HEK293 (cell line): ENCODE measurements around the gene ATP5F1D.

Source experiments
- CTCF ChIA-PET: fragments of 350-600 bp; formaldehyde crosslinking; extraction: SDS; loops from one replicate; lab custom pipeline; 2021; ENCODE audit warnings: antibody characterized with exemption; lab: Yijun Ruan, JAX
- POLR2A ChIA-PET: fragments of 300-600 bp; formaldehyde crosslinking; extraction: SDS; loops from one replicate; lab custom pipeline; 2020; ENCODE audit warnings: antibody characterized with exemption, inconsistent platforms; lab: Yijun Ruan, JAX
- H3K27ac ChIP-seq: fragments of 200-500 bp; sonication (Bioruptor generic); 2 replicates; pipeline ENCODE4 v1.5.1; 2014; ENCODE audit warnings: low read depth, low read length, control low read depth, inconsistent platforms; ENCODE audit errors: extremely low read depth
- H3K36me3 ChIP-seq, 2 experiments: fragments of 200-500 bp in 1 of 2; sonication (Bioruptor generic) in 1 of 2; 1 replicate in 1 of 2; 2 replicates in 1 of 2; pipeline ENCODE4 v1.5.1; 2014 to 2017; ENCODE audit warnings: inconsistent platforms in 2 of 2, low read length in 2 of 2; ENCODE audit not compliant: control insufficient read depth in 2 of 2, insufficient read depth in 1 of 2
- H3K4me1 ChIP-seq: fragments of 200-500 bp; sonication (Bioruptor generic); 2 replicates; pipeline ENCODE4 v1.5.1; 2014; ENCODE audit warnings: mild to moderate bottlenecking, low read length, inconsistent platforms; ENCODE audit not compliant: control insufficient read depth, insufficient read depth
- H3K4me3 ChIP-seq: 2 replicates; pipeline ENCODE4 v1.5.1; 2011; ENCODE audit warnings: low read depth, mild to moderate bottlenecking, control low read depth, low read length, moderate library complexity
- H3K9me3 ChIP-seq: fragments of 200-500 bp; sonication (Bioruptor generic); 2 replicates; pipeline ENCODE4 v1.5.1; 2014; ENCODE audit warnings: low read depth, low read length, inconsistent platforms; ENCODE audit not compliant: control insufficient read depth, insufficient read depth
- ATF2 ChIP-seq: fragments of 450-650 bp; formaldehyde crosslinking; IDR thresholded peaks from 2 replicates; pipeline ENCODE4 v1.5.1; 2016; ENCODE audit warnings: missing biosample characterization, missing genetic modification characterization, low read depth
- CTCF ChIP-seq: fragments of 450-650 bp; formaldehyde crosslinking; IDR thresholded peaks from 2 replicates; pipeline ENCODE4 v1.5.1; 2016; ENCODE audit warnings: missing biosample characterization, missing genetic modification characterization
- GLI4 ChIP-seq: fragments of 450-650 bp; formaldehyde crosslinking; IDR thresholded peaks from 2 replicates; pipeline ENCODE4 v1.5.1; 2016; ENCODE audit warnings: missing biosample characterization, missing genetic modification characterization
- GLIS2 ChIP-seq: fragments of 450-650 bp; formaldehyde crosslinking; IDR thresholded peaks from 2 replicates; pipeline ENCODE4 v1.5.1; 2016; ENCODE audit warnings: missing biosample characterization, missing genetic modification characterization
- KLF8 ChIP-seq: fragments of 450-650 bp; formaldehyde crosslinking; IDR thresholded peaks from 2 replicates; pipeline ENCODE4 v1.5.1; 2016; ENCODE audit warnings: missing biosample characterization, missing genetic modification characterization
- KLF9 ChIP-seq: fragments of 450-650 bp; formaldehyde crosslinking; IDR thresholded peaks from 2 replicates; pipeline ENCODE4 v1.5.1; 2016; ENCODE audit warnings: missing biosample characterization, missing genetic modification characterization, low read depth
- ZBTB26 ChIP-seq: fragments of 450-650 bp; formaldehyde crosslinking; optimal IDR thresholded peaks from 2 replicates; pipeline ENCODE3; 2016; ENCODE audit warnings: missing biosample characterization, mild to moderate bottlenecking, missing genetic modification characterization
- ZFP3 ChIP-seq: fragments of 450-650 bp; formaldehyde crosslinking; IDR thresholded peaks from 2 replicates; pipeline ENCODE4 v1.5.1; 2016; ENCODE audit warnings: low read depth, missing biosample characterization, missing genetic modification characterization
- ZNF280C ChIP-seq: fragments of 450-650 bp; formaldehyde crosslinking; IDR thresholded peaks from 2 replicates; pipeline ENCODE4 v1.5.1; 2016; ENCODE audit warnings: missing biosample characterization, missing genetic modification characterization
- ZNF391 ChIP-seq: fragments of 450-650 bp; formaldehyde crosslinking; IDR thresholded peaks from 2 replicates; pipeline ENCODE4 v1.5.1; 2016; ENCODE audit warnings: low read depth, missing biosample characterization, missing genetic modification characterization, borderline replicate concordance
- ZNF394 ChIP-seq: fragments of 450-650 bp; formaldehyde crosslinking; IDR thresholded peaks from 2 replicates; pipeline ENCODE4 v1.5.1; 2016; ENCODE audit warnings: missing biosample characterization, missing genetic modification characterization, mild to moderate bottlenecking, moderate library complexity, borderline replicate concordance
- ZNF398 ChIP-seq: fragments of 450-650 bp; formaldehyde crosslinking; IDR thresholded peaks from 2 replicates; pipeline ENCODE4 v1.5.1; 2017; ENCODE audit warnings: missing biosample characterization, missing genetic modification characterization
- ZNF600 ChIP-seq: fragments of 450-650 bp; formaldehyde crosslinking; IDR thresholded peaks from 2 replicates; pipeline ENCODE4 v1.5.1; 2016; ENCODE audit warnings: missing biosample characterization, missing genetic modification characterization
- ZNF677 ChIP-seq: fragments of 450-650 bp; IDR thresholded peaks from 2 replicates; pipeline ENCODE4 v1.5.0; 2018; ENCODE audit warnings: missing biosample characterization, mild to moderate bottlenecking, missing genetic modification characterization, moderate library complexity
- ZNF777 ChIP-seq: fragments of 450-650 bp; formaldehyde crosslinking; IDR thresholded peaks from 2 replicates; pipeline ENCODE4 v1.5.1; 2017; ENCODE audit warnings: missing biosample characterization, missing genetic modification characterization, borderline replicate concordance
- TF ChIP-seq, protein P1 (sequence below): fragments of 450-650 bp; formaldehyde crosslinking; IDR thresholded peaks from 2 replicates; pipeline ENCODE4 v1.5.1; 2016; ENCODE audit warnings: missing biosample characterization, missing genetic modification characterization
- TF ChIP-seq, protein P2 (sequence below): fragments of 450-650 bp; IDR thresholded peaks from 2 replicates; pipeline ENCODE4 v1.5.1; 2018; ENCODE audit warnings: missing biosample characterization, missing genetic modification characterization

Gene ATP5F1D

GRCh38 chr19:1248139-1248785 lies 6.7 kb downstream of the ATP5F1D start, which contains the start of gene MIDN (continued):
- peak; percentile 41; the same call in 1 of the 2 replicates for TF ChIP-seq ZNF394 (tag by site-specific recombination)
- TF ChIP-seq ZNF398 (tag by site-specific recombination), result peak; percentile 67
- peak; percentile 78 for TF ChIP-seq ZNF600 (tag by site-specific recombination)
- TF ChIP-seq CTCF (tag by site-specific recombination), result 0 out of 2 replicates have a peak, but pooled peaks have one; percentile 24
- 0 out of 2 replicates have a peak, but pooled peaks have one; percentile 21 for TF ChIP-seq ZNF777
- peak; percentile 7; the same call in 1 of the 2 replicates for TF ChIP-seq GLIS2

DNA sequence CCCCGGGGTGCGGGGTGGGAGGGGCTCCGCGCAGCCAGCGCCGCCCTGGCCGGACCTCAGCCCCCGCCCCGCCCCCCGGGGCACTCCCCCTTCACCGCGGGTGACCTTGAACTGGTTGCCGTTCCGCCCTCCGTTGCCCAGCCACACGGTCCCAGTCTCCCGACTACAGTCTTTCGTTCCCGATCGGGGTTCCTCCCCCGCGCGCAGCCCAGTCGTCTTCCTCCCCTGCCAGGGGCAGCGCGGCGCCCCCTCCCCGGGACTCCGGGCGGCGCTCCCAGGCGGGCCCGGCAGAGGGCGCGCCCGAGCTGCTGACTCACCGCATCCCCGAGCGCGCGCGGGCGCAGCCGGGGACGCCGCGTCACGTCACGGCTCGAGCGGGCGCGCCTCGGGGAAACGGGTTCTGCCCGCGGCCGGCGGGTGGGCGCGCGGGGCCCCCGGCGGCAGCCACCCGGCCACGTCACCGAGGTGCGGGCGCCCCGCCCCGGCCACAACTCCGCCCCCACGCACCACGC lies 7.3 kb downstream of the ATP5F1D start:
- peak overlapping the region; percentile 95 for H3K27ac ChIP-seq
- H3K4me3 ChIP-seq, result peak overlapping the region; percentile 67
- CTCF ChIA-PET, result interaction anchor here (0.7 kb wide), 1 partner anchor 146 kb away, joined by 4 read pairs; no protein-coding TSS in a partner anchor
- peaks cover 9% of the 10 kb centered on the region for H3K4me1 ChIP-seq
- no peaks in the 10 kb centered on the region for H3K9me3 ChIP-seq
- peaks cover 0 to 22% of the 10 kb centered on the region in 2 experiments; a peak in 1 of 3 replicates for H3K36me3 ChIP-seq
- POLR2A ChIA-PET, result interaction anchor here (0.9 to 1.0 kb wide), 2 partner anchors 18 to 20 kb away, joined by 4 to 17 read pairs; partner anchors contain the start of gene CIRBP
- TF ChIP-seq GLIS2, result peak; percentile 76
- TF ChIP-seq KLF9 (tag by site-specific recombination), result peak; percentile 98
- TF ChIP-seq ZNF391, result peak; percentile 56; the same call in 1 of the 2 replicates
- no peak for TF ChIP-seq ZFP3 (tag by site-specific recombination)
- no peak for TF ChIP-seq ZNF280C (tag by site-specific recombination)
- peak; percentile 94 for TF ChIP-seq KLF8 (tag by site-specific recombination)
- TF ChIP-seq ZNF677 (tag by site-specific recombination), result 0 out of 2 replicates have a peak, but pooled peaks have one; percentile 11
- TF ChIP-seq, protein P1, sequence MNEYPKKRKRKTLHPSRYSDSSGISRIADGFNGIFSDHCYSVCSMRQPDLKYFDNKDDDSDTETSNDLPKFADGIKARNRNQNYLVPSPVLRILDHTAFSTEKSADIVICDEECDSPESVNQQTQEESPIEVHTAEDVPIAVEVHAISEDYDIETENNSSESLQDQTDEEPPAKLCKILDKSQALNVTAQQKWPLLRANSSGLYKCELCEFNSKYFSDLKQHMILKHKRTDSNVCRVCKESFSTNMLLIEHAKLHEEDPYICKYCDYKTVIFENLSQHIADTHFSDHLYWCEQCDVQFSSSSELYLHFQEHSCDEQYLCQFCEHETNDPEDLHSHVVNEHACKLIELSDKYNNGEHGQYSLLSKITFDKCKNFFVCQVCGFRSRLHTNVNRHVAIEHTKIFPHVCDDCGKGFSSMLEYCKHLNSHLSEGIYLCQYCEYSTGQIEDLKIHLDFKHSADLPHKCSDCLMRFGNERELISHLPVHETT (tag by site-specific recombination), result 0 out of 2 replicates have a peak, but pooled peaks have one; percentile 18
- TF ChIP-seq ZBTB26, result peak; percentile 74
- TF ChIP-seq, protein P2, sequence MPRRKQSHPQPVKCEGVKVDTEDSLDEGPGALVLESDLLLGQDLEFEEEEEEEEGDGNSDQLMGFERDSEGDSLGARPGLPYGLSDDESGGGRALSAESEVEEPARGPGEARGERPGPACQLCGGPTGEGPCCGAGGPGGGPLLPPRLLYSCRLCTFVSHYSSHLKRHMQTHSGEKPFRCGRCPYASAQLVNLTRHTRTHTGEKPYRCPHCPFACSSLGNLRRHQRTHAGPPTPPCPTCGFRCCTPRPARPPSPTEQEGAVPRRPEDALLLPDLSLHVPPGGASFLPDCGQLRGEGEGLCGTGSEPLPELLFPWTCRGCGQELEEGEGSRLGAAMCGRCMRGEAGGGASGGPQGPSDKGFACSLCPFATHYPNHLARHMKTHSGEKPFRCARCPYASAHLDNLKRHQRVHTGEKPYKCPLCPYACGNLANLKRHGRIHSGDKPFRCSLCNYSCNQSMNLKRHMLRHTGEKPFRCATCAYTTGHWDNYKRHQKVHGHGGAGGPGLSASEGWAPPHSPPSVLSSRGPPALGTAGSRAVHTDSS (tag by site-specific recombination), result peak; percentile 21; the same call in 1 of the 2 replicates
- TF ChIP-seq GLI4, result no peak
- peak; percentile 41 for TF ChIP-seq ZNF398 (tag by site-specific recombination)
- no peak for TF ChIP-seq ATF2 (tag by site-specific recombination)
